ENCODE data around the gene NDUFB3.

NDUFB3 gene

DNA sequence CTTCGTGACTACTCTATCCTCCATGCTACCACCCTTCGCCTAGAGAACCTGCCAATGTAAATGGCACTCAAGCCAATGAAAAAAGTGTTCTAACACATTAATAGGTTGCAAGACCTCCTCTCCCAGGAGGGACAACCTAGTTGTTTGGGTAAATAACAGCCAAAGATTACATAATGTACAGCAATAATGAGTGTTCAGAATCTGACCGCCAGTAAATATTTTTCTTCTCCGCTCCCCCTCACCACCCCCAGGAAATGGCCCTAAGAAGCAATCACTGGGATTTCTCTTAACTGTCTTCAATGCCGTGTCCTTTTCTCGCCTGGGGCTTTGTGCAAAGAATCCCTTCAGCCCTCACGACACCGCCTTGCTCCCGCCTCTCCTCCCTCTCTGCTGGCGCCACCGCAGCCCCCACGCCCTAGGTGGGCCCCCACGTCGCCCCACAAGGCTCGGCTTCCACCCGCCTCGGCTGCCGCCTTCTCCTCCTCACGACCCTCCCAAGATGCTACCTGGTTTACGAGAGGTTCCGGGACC is 788 bp upstream of the NDUFB3 start:
- no peak for TF ChIP-seq CTCF (conservative IDR thresholded peaks at IDR 0.05; ENCODE audit: low read depth, low read length)
- H3K4me3 ChIP-seq (ENCODE audit: low read length): peak overlapping the region; percentile 92
- no peak for DNase-seq (ENCODE audit: low read depth)

DNA sequence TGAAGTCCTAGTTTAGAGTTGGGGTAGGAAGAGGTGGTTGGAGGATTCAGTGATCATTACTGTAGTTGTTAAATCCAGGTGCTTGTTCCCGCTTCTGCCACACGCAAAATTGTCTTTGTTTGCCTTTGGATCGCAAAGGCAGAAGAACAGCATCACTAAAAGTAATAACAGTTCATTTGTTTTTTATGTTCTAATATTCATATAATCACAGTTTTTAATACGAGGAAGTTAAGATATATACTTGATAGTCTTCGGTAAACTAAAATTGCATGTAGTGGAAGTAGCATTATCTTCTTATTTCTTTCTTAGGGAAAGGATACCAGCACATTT is 365 bp downstream of the NDUFB3 start:
- H3K4me3 ChIP-seq (ENCODE audit: low read length): peak overlapping the region; percentile 92
- no peak for DNase-seq (ENCODE audit: low read depth)
- TF ChIP-seq CTCF (conservative IDR thresholded peaks at IDR 0.05; ENCODE audit: low read depth, low read length): no peak

DNA sequence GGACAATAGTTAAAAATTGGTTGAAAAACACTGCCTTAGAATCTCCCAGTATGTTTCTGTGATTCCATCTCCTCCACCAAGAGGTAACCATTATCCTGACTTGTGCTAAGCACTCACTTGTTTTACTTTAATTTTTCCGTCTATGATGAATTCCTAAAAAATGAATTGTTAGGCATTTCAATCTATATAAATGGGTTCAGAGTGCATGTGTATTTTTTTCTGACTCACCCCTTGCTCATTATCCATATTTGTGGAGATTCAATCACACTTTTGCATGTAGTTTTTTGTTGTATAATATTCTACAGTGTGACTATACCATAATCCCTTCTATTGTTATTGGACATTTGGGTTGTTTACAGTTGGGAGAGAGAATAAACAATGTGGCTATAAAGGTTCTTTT is 1.3 kb downstream of the NDUFB3 start:
- no peak for TF ChIP-seq CTCF (conservative IDR thresholded peaks at IDR 0.05; ENCODE audit: low read depth, low read length)
- no peak for DNase-seq (ENCODE audit: low read depth)
- H3K4me3 ChIP-seq (ENCODE audit: low read length): no peak overlapping the region

GRCh38 chr2:201074996-201075395 is 3.2 kb downstream of the NDUFB3 start:
- TF ChIP-seq CTCF (conservative IDR thresholded peaks at IDR 0.05; ENCODE audit: low read depth, low read length): no peak
- no peak for DNase-seq (ENCODE audit: low read depth)
- H3K4me3 ChIP-seq (ENCODE audit: low read length): no peak overlapping the region

DNA sequence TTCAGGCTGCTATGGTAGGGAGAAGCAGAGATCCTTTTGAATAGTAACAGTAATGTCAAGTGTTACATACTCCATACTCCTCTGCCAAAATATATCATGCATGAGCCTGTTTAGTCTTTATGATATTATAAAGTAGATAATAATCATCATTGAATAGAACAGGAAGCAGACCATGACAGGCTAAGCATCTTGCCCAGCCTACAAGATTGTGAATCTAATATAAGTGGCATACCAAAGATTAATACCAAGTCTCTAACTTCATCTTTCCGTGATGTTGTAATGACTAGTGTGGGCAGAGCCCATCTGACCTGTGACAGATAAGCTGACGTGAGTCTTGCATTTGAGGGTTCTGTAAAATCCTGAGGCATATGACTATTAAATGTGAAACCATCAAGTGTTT is 13.1 kb downstream of the NDUFB3 start:
- TF ChIP-seq CTCF (conservative IDR thresholded peaks at IDR 0.05; ENCODE audit: low read depth, low read length): no peak
- DNase-seq (ENCODE audit: low read depth): no peak
- no peak overlapping the region for H3K4me3 ChIP-seq (ENCODE audit: low read length)

DNA sequence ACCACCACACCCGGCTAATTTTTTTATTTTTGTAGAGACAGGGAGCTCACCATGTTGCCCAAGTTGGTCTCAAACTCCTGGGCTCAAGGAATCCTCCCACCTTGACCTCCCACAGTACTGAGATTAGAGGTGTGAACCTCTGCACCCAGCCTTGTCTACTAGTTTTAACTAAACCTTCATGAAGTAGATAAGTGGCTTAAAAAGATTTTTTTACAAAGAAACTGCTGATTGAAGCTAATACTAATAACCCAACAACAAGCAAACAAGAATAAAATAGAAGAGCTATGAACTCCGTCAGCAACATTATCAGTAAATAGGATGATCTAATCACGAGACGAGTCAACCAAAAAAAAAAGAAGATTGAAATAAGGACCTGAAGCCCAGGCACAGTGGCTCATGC is 18.8 kb downstream of the NDUFB3 start:
- no peak for TF ChIP-seq CTCF (conservative IDR thresholded peaks at IDR 0.05; ENCODE audit: low read depth, low read length)

DNA sequence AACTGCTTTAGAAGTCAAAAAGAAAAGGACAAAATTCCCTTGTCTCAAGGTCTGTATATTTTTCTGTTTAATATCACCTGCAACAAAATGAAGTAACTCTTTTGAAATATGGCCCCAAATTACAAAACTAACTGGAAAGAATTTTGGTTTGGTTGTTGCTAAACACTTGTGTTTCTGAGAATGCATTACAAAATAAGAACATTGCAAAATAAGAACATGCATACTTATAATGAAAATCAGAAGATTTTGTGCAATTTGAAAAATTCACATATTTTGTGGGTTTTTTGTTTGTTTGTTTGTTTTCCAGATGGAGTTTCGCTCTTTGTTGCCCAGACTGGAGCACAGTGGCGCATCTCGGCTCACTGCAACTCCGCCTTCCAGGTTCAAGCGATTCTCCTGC is 21.8 kb downstream of the NDUFB3 start:
- no peak for DNase-seq (ENCODE audit: low read depth)
- no peak overlapping the region for H3K4me3 ChIP-seq (ENCODE audit: low read length)
- TF ChIP-seq CTCF (conservative IDR thresholded peaks at IDR 0.05; ENCODE audit: low read depth, low read length): no peak

More for the DNA sequence above, 18.8 kb downstream of the NDUFB3 start:
- H3K4me3 ChIP-seq (ENCODE audit: low read length): no peak overlapping the region
- DNase-seq (ENCODE audit: low read depth): no peak
